ENCODE results near the gene OPCML. TPM values are rescaled to one million over a fixed set of nuclear protein-coding genes. Genes with fewer than 3 reads are reported as not detected.
A peak's percentile ranks its signal among the peaks of the same experiment; 100 is the strongest.

OPCML gene
- total and polyA plus RNA-seq, 2 experiments from 2014 or later = 0.21 to 0.51 TPM

DNA sequence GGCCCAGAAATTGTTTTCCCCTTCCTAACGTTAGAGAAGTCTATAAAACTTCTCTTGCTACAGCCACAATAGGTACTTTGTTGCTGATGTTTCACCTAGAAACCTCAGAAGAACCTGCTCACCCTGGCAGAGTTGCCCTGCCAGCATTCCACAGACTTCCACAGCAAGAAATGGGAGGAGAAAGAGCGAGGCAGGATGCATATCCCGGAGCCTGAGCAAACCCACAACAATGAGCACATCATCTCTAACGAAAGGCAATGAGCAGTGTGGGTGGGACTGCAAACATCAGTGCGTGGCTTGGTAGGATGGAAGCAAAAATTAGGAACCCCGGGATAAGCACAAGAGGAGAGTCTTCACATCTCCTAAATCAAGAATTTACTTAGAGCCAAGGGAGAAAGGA lies 892.3 kb downstream of the OPCML start:
- TF ChIP-seq, protein P1, sequence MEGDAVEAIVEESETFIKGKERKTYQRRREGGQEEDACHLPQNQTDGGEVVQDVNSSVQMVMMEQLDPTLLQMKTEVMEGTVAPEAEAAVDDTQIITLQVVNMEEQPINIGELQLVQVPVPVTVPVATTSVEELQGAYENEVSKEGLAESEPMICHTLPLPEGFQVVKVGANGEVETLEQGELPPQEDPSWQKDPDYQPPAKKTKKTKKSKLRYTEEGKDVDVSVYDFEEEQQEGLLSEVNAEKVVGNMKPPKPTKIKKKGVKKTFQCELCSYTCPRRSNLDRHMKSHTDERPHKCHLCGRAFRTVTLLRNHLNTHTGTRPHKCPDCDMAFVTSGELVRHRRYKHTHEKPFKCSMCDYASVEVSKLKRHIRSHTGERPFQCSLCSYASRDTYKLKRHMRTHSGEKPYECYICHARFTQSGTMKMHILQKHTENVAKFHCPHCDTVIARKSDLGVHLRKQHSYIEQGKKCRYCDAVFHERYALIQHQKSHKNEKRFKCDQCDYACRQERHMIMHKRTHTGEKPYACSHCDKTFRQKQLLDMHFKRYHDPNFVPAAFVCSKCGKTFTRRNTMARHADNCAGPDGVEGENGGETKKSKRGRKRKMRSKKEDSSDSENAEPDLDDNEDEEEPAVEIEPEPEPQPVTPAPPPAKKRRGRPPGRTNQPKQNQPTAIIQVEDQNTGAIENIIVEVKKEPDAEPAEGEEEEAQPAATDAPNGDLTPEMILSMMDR (IDR thresholded peaks at IDR 0.05; ENCODE audit: low read depth, low read length) = no peak
- no peak for DNase-seq (ENCODE audit: low read depth in 1 of 2, low spot score in 1 of 2)
- Histone ChIP-seq H3K27me3 (no peaks in the 10 kb centered on the region), H3K9me3 (ENCODE audit: low read depth) (no peaks in the 10 kb centered on the region), H3K27ac (no peak overlapping the region), H3K36me3 (no peaks in the 10 kb centered on the region), H3K4me3 (no peak overlapping the region), H3K4me1 (ENCODE audit: low read depth) (no peaks in the 10 kb centered on the region)

DNA sequence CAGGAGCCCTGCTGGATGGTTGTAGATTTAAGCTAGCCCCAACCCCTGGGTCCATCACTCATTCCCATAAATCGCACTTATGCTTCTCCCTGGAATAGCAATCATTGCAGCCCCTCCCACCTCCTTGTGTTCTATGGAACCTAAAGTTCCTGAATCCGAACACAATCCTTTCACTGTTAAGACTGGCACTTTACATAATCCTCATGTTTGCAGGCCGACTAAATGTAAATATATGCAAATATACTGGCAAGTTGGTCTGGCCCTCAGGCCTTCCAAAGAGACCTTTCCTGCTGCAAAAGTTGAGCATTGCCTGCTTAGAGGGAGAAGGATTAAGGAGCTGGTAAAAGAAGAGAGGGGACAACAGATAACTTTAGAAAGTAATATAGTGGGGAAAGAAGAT lies 892.9 kb downstream of the OPCML start:
- H3K36me3 ChIP-seq = no peaks in the 10 kb centered on the region
- H3K27me3 ChIP-seq = no peaks in the 10 kb centered on the region
- no peak overlapping the region for H3K4me3 ChIP-seq
- TF ChIP-seq, protein P1 (IDR thresholded peaks at IDR 0.05; ENCODE audit: low read depth, low read length) = no peak
- no peaks in the 10 kb centered on the region for H3K9me3 ChIP-seq (ENCODE audit: low read depth)
- no peak for DNase-seq (ENCODE audit: low read depth in 1 of 2, low spot score in 1 of 2)
- no peak overlapping the region for H3K27ac ChIP-seq
- H3K4me1 ChIP-seq (ENCODE audit: low read depth) = no peaks in the 10 kb centered on the region

DNA sequence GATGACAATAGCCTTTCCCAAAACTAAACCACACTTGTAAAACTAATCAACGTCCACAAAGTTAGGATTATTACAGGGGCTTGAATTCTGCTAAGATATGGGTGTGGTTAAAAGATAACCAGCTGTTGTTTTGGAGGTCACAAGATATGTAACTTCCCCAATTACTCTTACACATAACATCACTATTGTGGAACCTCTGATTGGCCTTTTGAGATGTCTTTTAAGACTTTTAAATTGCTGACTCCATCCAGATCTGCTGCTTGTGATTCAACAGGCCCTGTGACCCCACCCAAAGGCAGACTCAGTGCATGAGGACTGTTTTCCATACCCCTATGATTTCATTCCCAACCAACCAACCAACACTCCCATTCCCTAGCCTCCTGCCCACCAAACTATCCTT lies 893.9 kb downstream of the OPCML start:
- no peaks in the 10 kb centered on the region for H3K4me1 ChIP-seq (ENCODE audit: low read depth)
- TF ChIP-seq, protein P1 (IDR thresholded peaks at IDR 0.05; ENCODE audit: low read depth, low read length) = no peak
- no peak overlapping the region for H3K4me3 ChIP-seq
- H3K9me3 ChIP-seq (ENCODE audit: low read depth) = no peaks in the 10 kb centered on the region
- H3K36me3 ChIP-seq = no peaks in the 10 kb centered on the region
- no peak overlapping the region for H3K27ac ChIP-seq
- no peaks in the 10 kb centered on the region for H3K27me3 ChIP-seq
- no peak for DNase-seq (ENCODE audit: low read depth in 1 of 2, low spot score in 1 of 2)

DNA sequence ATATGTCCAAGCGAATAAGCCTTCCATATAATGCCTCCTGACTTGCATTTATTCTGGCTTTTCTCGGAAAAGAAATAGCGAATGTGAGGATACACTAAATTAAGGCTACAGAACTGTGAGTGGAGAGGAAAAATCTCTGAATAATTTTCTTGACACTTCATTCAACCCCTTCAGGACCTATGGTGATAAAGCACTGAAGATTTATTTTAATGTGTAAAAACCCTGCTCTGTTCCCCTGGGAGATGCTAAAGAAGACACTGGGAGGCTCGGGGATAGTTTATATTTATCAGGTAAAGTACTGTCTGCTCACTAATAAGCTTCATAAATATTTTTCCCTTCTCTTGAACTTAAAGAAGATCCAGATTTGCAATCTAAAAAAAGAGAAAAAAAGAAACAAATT lies 895.8 kb downstream of the OPCML start:
- Histone ChIP-seq H3K4me3 (no peak overlapping the region), H3K27me3 (no peaks in the 10 kb centered on the region), H3K36me3 (no peaks in the 10 kb centered on the region), H3K27ac (no peak overlapping the region), H3K9me3 (ENCODE audit: low read depth) (no peaks in the 10 kb centered on the region), H3K4me1 (ENCODE audit: low read depth) (no peaks in the 10 kb centered on the region)
- no peak for DNase-seq (ENCODE audit: low read depth in 1 of 2, low spot score in 1 of 2)
- TF ChIP-seq, protein P1 (IDR thresholded peaks at IDR 0.05; ENCODE audit: low read depth, low read length) = no peak

DNA sequence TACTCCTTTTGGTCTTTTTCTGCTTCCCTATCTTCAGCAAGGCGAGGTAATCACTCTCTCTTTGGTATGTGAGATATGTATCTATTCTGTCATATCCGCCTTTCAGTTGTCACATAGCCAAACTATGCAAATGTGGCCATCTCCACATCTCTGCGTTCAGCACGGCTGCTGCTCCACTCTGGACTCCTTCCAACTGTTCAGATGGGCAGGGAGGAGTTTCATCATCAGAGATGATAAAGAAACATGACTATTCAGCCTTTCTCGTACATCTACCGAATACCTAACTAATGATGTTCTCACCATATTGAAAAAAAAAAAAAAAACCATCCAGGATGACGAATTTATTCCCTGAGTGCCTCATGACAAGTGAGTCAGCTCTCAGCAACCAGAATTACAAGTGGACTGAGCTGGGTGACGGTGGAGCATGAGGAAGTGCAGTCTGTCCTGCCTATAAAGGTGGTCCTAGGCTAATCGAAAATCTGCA lies 899.6 kb downstream of the OPCML start:
- Histone ChIP-seq H3K27ac (no peak overlapping the region), H3K27me3 (no peaks in the 10 kb centered on the region), H3K4me3 (no peak overlapping the region), H3K9me3 (ENCODE audit: low read depth) (no peaks in the 10 kb centered on the region), H3K36me3 (no peaks in the 10 kb centered on the region), H3K4me1 (ENCODE audit: low read depth) (no peaks in the 10 kb centered on the region)
- peak in 1 of 2 donors; percentile 94 for DNase-seq (ENCODE audit: low read depth in 1 of 2, low spot score in 1 of 2)
- TF ChIP-seq, protein P1 (IDR thresholded peaks at IDR 0.05; ENCODE audit: low read depth, low read length) = no peak

DNA sequence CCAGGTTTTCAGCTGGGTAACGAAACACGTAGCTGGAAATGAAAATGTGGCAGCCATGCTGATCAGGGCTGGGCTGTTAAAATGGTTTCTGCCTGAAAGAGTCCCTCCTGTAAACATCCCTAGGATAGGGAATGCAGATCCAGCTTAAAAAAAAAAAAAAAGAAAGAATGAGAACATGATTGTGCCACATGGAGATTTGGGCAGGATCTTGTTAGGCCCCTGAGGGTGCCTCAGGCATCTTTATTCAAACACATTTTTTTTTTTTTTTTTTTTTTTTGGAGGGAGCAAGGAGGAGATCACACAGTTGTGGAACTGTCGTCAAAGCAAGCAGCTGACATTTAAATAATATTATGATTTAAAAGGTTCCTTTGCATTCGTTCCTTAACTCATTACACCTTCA lies 900.3 kb downstream of the OPCML start:
- TF ChIP-seq, protein P1 (IDR thresholded peaks at IDR 0.05; ENCODE audit: low read depth, low read length) = no peak
- no peaks in the 10 kb centered on the region for H3K36me3 ChIP-seq
- H3K9me3 ChIP-seq (ENCODE audit: low read depth) = no peaks in the 10 kb centered on the region
- no peaks in the 10 kb centered on the region for H3K4me1 ChIP-seq (ENCODE audit: low read depth)
- peak in 1 of 2 donors; percentile 16 for DNase-seq (ENCODE audit: low read depth in 1 of 2, low spot score in 1 of 2)
- no peaks in the 10 kb centered on the region for H3K27me3 ChIP-seq
- H3K27ac ChIP-seq = no peak overlapping the region
- no peak overlapping the region for H3K4me3 ChIP-seq

Data from cardiac muscle cell (in vitro differentiated cells and primary cell).